Stimulated activated CD8-positive, alpha-beta memory T cell treated with anti-CD3 and anti-CD28 coated beads, Interleukin-2, amount 100 ng/mL, for 48 hours (primary cell): ENCODE measurements around the gene TTC34.

Source experiments
- DNase-seq, 2 donors: peaks; one replicate each; pipeline ENCODE4 v3.0.0-alpha.2; 2020; ENCODE audit warnings: low read depth in 2 of 2

The TTC34 gene

GRCh38 chr1:2642131-2642559 lies 159.3 kb downstream of the TTC34 start:
- no peak for DNase-seq

GRCh38 chr1:2641381-2642130 lies 159.9 kb downstream of the TTC34 start:
- DNase-seq: no peak

- DNase-seq: no peak
Observed at GRCh38 chr1:2640626-2641025, 160.9 kb downstream of the TTC34 start.

GRCh38 chr1:2639607-2640521 lies 161.6 kb downstream of the TTC34 start:
- DNase-seq: no peak

GRCh38 chr1:2639203-2639602 lies 162.3 kb downstream of the TTC34 start:
- DNase-seq: no peak

- no peak for DNase-seq
Observed at GRCh38 chr1:2638466-2639115, 162.9 kb downstream of the TTC34 start.

GRCh38 chr1:2637442-2638145 lies 163.9 kb downstream of the TTC34 start:
- no peak for DNase-seq

- DNase-seq: no peak
Observed at GRCh38 chr1:2636733-2637132, 164.8 kb downstream of the TTC34 start.

GRCh38 chr1:2635361-2636010 lies 166.0 kb downstream of the TTC34 start:
- DNase-seq: no peak

GRCh38 chr1:2633936-2634491 lies 167.5 kb downstream of the TTC34 start:
- DNase-seq: no peak

- no peak for DNase-seq
Observed at GRCh38 chr1:2633366-2633935, 168.0 kb downstream of the TTC34 start.

- no peak for DNase-seq
Observed at GRCh38 chr1:2632561-2633361, 168.7 kb downstream of the TTC34 start, which contains the start of gene MMEL1. TSS of gene MMEL1 (minus strand) at chr1:2633016. CDS start at chr1:2629484, 3,532 bp downstream.

- no peak for DNase-seq
Observed at GRCh38 chr1:2632051-2632430, 169.5 kb downstream of the TTC34 start.

GRCh38 chr1:2631136-2632050 lies 170.1 kb downstream of the TTC34 start:
- DNase-seq: no peak

GRCh38 chr1:2630498-2631135 lies 170.9 kb downstream of the TTC34 start:
- DNase-seq: no peak

- DNase-seq: no peak
Observed at GRCh38 chr1:2629627-2630497, 171.6 kb downstream of the TTC34 start.
